Subcutaneous abdominal adipose tissue (tissue), 5 donors: ENCODE measurements around the gene SVOPL.

Experiments used
- H3K27ac ChIP-seq: one replicate; pipeline ENCODE4 v1.7.0; 2013; ENCODE audit warnings: low read depth, mild to moderate bottlenecking, inconsistent platforms, low read length, moderate library complexity
- H3K27me3 ChIP-seq, 5 donors: one replicate each; pipeline ENCODE4 v1.7.0; 2013; ENCODE audit warnings: low read length in 5 of 5, inconsistent platforms in 1 of 5; ENCODE audit not compliant: control insufficient read depth in 5 of 5, insufficient read depth in 4 of 5
- H3K36me3 ChIP-seq, 5 donors: one replicate each; pipeline ENCODE4 v1.7.0; 2013; ENCODE audit warnings: low read length in 5 of 5; ENCODE audit not compliant: control insufficient read depth in 5 of 5, insufficient read depth in 5 of 5
- H3K4me1 ChIP-seq, 5 donors: one replicate each; pipeline ENCODE4 v1.7.0; 2013; ENCODE audit warnings: low read length in 5 of 5, mild to moderate bottlenecking in 3 of 5, moderate library complexity in 1 of 5; ENCODE audit not compliant: control insufficient read depth in 5 of 5, insufficient read depth in 5 of 5
- H3K4me3 ChIP-seq, 5 donors: one replicate each; pipeline ENCODE4 v1.7.0; 2013; ENCODE audit warnings: low read length in 5 of 5, low read depth in 1 of 5
- H3K9ac ChIP-seq, 5 donors: one replicate each; pipeline ENCODE4 v1.7.0; 2013; ENCODE audit warnings: low read length in 5 of 5, mild to moderate bottlenecking in 4 of 5, moderate library complexity in 3 of 5
- H3K9me3 ChIP-seq, 5 donors: one replicate each; pipeline ENCODE4 v1.7.0; 2013; ENCODE audit warnings: low read length in 5 of 5; ENCODE audit not compliant: control insufficient read depth in 5 of 5
- donor health status: healthy.
- donor health status: healthy.
- donor health status: healthy.
- donor health status: healthy.
- donor health status: healthy.

SVOPL gene

GRCh38 chr7:138679793-138680192 lies 21.4 kb downstream of the SVOPL start:
- Histone ChIP-seq H3K27me3 (no peaks in the 10 kb centered on the region), H3K9ac (no peak overlapping the region), H3K4me1 (no peaks in the 10 kb centered on the region), H3K4me3 (no peak overlapping the region), H3K9me3 (no peaks in the 10 kb centered on the region), H3K36me3 (no peaks in the 10 kb centered on the region), H3K27ac (no peak overlapping the region)

GRCh38 chr7:138670594-138670993 lies 30.6 kb downstream of the SVOPL start:
- Histone ChIP-seq H3K27ac (no peak overlapping the region), H3K27me3 (peaks cover 0 to 4% (median 0%) of the 10 kb centered on the region in 5 donors), H3K36me3 (no peaks in the 10 kb centered on the region), H3K9ac (no peak overlapping the region), H3K4me3 (no peak overlapping the region), H3K4me1 (no peaks in the 10 kb centered on the region), H3K9me3 (peaks cover 0 to 2% (median 0%) of the 10 kb centered on the region in 5 donors)

GRCh38 chr7:138669364-138669763 lies 31.8 kb downstream of the SVOPL start:
- H3K27ac ChIP-seq, result no peak overlapping the region
- H3K36me3 ChIP-seq, result no peaks in the 10 kb centered on the region
- H3K9ac ChIP-seq, result no peak overlapping the region
- peaks cover 0 to 2% (median 2%) of the 10 kb centered on the region in 5 donors for H3K4me1 ChIP-seq
- H3K4me3 ChIP-seq, result no peak overlapping the region
- H3K27me3 ChIP-seq, result peaks cover 0 to 9% (median 4%) of the 10 kb centered on the region in 5 donors
- peaks cover 0 to 2% (median 0%) of the 10 kb centered on the region in 5 donors for H3K9me3 ChIP-seq

- Histone ChIP-seq H3K36me3 (no peaks in the 10 kb centered on the region), H3K27me3 (peaks cover 0 to 12% (median 5%) of the 10 kb centered on the region in 5 donors), H3K9ac (no peak overlapping the region), H3K4me1 (peaks cover 0 to 6% (median 6%) of the 10 kb centered on the region in 5 donors), H3K4me3 (no peak overlapping the region), H3K9me3 (peaks cover 0 to 2% (median 0%) of the 10 kb centered on the region in 5 donors), H3K27ac (no peak overlapping the region)
Measured at GRCh38 chr7:138668946-138669345, 32.2 kb downstream of the SVOPL start.

- peaks cover 0 to 11% (median 6%) of the 10 kb centered on the region in 5 donors for H3K4me1 ChIP-seq
- no peak overlapping the region for H3K9ac ChIP-seq
- peaks cover 0 to 2% (median 0%) of the 10 kb centered on the region in 5 donors for H3K9me3 ChIP-seq
- no peaks in the 10 kb centered on the region for H3K36me3 ChIP-seq
- no peak overlapping the region for H3K27ac ChIP-seq
- no peak overlapping the region for H3K4me3 ChIP-seq
- peaks cover 0 to 12% (median 5%) of the 10 kb centered on the region in 5 donors for H3K27me3 ChIP-seq
Measured at GRCh38 chr7:138668229-138668596, 32.9 kb downstream of the SVOPL start.

- Histone ChIP-seq H3K27ac (no peak overlapping the region), H3K9ac (no peak overlapping the region), H3K27me3 (peaks cover 0 to 13% (median 8%) of the 10 kb centered on the region in 5 donors), H3K4me3 (no peak overlapping the region), H3K36me3 (no peaks in the 10 kb centered on the region), H3K4me1 (peaks cover 0 to 11% (median 6%) of the 10 kb centered on the region in 5 donors), H3K9me3 (peaks cover 0 to 2% (median 0%) of the 10 kb centered on the region in 5 donors)
Measured at GRCh38 chr7:138667535-138668228, 33.5 kb downstream of the SVOPL start.

- H3K9me3 ChIP-seq, result peaks cover 0 to 2% (median 0%) of the 10 kb centered on the region in 5 donors
- no peaks in the 10 kb centered on the region for H3K36me3 ChIP-seq
- no peak overlapping the region for H3K27ac ChIP-seq
- peaks cover 0 to 11% (median 6%) of the 10 kb centered on the region in 5 donors for H3K4me1 ChIP-seq
- H3K9ac ChIP-seq, result no peak overlapping the region
- peaks cover 5 to 14% (median 8%) of the 10 kb centered on the region in 5 donors for H3K27me3 ChIP-seq
- no peak overlapping the region for H3K4me3 ChIP-seq
Measured at GRCh38 chr7:138666385-138666784, 34.8 kb downstream of the SVOPL start.

GRCh38 chr7:138665669-138666140 lies 35.5 kb downstream of the SVOPL start:
- Histone ChIP-seq H3K4me1 (peaks cover 0 to 11% (median 6%) of the 10 kb centered on the region in 5 donors), H3K27me3 (peaks cover 5 to 14% (median 8%) of the 10 kb centered on the region in 5 donors), H3K36me3 (no peaks in the 10 kb centered on the region), H3K4me3 (no peak overlapping the region), H3K9ac (no peak overlapping the region), H3K27ac (no peak overlapping the region), H3K9me3 (peaks cover 0 to 2% (median 0%) of the 10 kb centered on the region in 5 donors)

GRCh38 chr7:138665249-138665648 lies 35.9 kb downstream of the SVOPL start:
- Histone ChIP-seq H3K36me3 (no peaks in the 10 kb centered on the region), H3K4me1 (peaks cover 0 to 11% (median 6%) of the 10 kb centered on the region in 5 donors), H3K9me3 (peaks cover 0 to 2% (median 0%) of the 10 kb centered on the region in 5 donors), H3K9ac (no peak overlapping the region), H3K27ac (no peak overlapping the region), H3K4me3 (no peak overlapping the region), H3K27me3 (peaks cover 5 to 14% (median 8%) of the 10 kb centered on the region in 5 donors)
